Bronchial epithelial cell (primary cell): Measurements from ENCODE around the gene HPRT1. TPM values are rescaled to one million over a fixed set of nuclear protein-coding genes. Genes with fewer than 3 reads are reported as not detected.

Source experiments
- DNase-seq: peaks from one replicate; pipeline ENCODE4 v3.0.0-alpha.2; 2010; ENCODE audit warnings: low read depth
- FAIRE-seq: peaks from 2 replicates; lab custom pipeline; 2011; peaks lifted over from hg19 to GRCh38; lab: Jason Lieb, UNC
- H3K27me3 ChIP-seq: 2 replicates; pipeline ENCODE4 v1.5.1; 2011; ENCODE audit warnings: low read length; ENCODE audit not compliant: control insufficient read depth, insufficient read depth
- H3K36me3 ChIP-seq: 2 replicates; pipeline ENCODE4 v1.5.1; 2011; ENCODE audit warnings: low read length; ENCODE audit not compliant: control insufficient read depth, insufficient read depth
- H3K4me3 ChIP-seq: 2 replicates; pipeline ENCODE4 v1.5.1; 2011; ENCODE audit warnings: mild to moderate bottlenecking, low read depth, low read length, control low read depth
- total RNA-seq: library from RNA; depleted of rRNA; stranded (reverse); fragments of >200 nt; gene quantifications from 2 replicates; pipeline ENCODE4 v1.2.1, GENCODE V29; 2014
- TF ChIP-seq, protein P1 (sequence below): IDR thresholded peaks from 2 replicates; pipeline ENCODE4 v1.5.1; 2011; ENCODE audit warnings: mild to moderate bottlenecking, moderate library complexity, low read length, control low read depth, inconsistent platforms; ENCODE audit not compliant: insufficient read depth, severe bottlenecking

HPRT1 gene
- total RNA-seq, 1 donor from 2014 or later: 11.6 TPM

DNA sequence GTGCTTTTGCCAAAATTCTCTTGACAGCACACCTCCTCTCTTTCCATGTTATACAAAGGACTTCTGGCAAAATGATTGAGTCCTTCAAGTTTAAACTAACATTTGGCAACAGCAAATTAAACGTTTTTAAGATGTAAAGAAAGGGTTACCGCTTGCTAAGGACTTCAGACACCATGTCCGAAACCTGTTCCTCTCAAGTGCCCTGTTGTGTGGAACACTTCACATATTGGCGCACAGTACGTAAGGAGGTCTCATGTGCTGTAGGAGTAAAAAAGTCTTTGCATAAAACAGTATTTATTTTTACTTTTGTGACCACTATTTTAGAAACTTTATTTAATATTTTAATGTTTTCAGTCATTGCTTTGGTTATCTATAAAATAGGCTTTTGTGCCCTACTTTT lies 33.7 kb upstream of the HPRT1 start:
- TF ChIP-seq, protein P1, sequence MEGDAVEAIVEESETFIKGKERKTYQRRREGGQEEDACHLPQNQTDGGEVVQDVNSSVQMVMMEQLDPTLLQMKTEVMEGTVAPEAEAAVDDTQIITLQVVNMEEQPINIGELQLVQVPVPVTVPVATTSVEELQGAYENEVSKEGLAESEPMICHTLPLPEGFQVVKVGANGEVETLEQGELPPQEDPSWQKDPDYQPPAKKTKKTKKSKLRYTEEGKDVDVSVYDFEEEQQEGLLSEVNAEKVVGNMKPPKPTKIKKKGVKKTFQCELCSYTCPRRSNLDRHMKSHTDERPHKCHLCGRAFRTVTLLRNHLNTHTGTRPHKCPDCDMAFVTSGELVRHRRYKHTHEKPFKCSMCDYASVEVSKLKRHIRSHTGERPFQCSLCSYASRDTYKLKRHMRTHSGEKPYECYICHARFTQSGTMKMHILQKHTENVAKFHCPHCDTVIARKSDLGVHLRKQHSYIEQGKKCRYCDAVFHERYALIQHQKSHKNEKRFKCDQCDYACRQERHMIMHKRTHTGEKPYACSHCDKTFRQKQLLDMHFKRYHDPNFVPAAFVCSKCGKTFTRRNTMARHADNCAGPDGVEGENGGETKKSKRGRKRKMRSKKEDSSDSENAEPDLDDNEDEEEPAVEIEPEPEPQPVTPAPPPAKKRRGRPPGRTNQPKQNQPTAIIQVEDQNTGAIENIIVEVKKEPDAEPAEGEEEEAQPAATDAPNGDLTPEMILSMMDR: no peak
- Histone ChIP-seq H3K36me3 (no peaks in the 10 kb centered on the region), H3K27me3 (no peaks in the 10 kb centered on the region), H3K4me3 (no peak overlapping the region)
- no peak for DNase-seq
- no peak for FAIRE-seq

DNA sequence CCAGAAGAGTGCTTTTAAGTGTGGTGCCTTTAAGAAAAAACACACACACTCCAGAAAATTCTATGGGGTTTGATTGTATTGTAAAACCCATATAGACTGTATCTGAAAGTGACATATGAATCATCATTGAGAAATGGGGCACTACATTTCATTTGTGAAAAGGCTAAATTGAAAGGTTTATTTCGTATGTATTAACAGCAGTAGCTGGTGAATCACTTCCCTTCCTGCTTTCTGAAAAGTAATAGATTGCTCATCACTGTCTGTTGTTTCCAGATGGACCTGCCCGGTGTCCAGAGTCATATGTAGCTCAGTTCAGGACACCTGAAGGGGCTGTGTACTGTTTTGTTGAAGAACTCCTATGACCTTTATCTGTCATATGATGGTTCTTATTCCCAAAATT lies 28.1 kb upstream of the HPRT1 start:
- DNase-seq: peak; percentile 82
- FAIRE-seq: no peak
- Histone ChIP-seq H3K4me3 (no peak overlapping the region), H3K36me3 (no peaks in the 10 kb centered on the region), H3K27me3 (no peaks in the 10 kb centered on the region)
- TF ChIP-seq, protein P1: no peak

DNA sequence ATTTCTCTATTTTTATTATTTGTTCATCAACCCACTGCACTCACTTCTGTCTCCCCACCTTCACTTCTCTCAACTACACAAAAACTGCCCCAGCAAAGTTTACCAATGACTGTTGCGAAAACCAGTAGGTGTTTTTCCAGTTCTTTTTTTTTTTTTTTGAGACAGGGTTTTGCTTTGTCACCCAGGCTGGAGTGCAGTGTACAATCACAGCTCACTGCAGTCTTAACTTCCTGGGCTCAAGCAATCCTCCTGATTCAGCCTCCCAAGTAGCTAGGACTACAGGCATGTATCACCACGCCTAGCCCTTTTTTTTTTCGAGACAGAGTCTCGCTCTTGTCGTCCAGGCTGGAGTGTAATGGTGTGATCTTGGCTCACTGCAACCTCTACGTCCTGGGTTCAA lies 24.1 kb upstream of the HPRT1 start:
- no peaks in the 10 kb centered on the region for H3K27me3 ChIP-seq
- TF ChIP-seq, protein P1: no peak
- peak; percentile 25 for DNase-seq
- no peaks in the 10 kb centered on the region for H3K36me3 ChIP-seq
- H3K4me3 ChIP-seq: no peak overlapping the region
- FAIRE-seq: no peak

DNA sequence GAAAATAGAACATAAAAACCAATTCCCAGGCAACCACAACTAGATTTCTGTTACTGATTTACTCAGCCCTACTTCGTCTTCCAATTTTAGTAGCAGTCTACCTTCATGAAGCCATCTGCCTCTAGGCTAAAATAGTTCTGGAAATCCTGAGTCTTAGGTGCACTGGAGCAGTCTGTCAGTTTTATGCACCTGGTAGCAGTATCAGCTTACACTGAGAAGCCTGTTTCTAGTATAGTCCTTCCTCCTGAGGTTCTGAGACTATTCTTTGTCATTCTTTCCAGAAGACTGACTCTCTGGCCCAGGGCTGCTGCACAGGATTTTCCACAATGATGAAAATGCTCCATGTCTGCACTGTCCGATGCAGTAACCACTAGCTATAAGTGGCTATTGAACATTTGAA lies 16.9 kb upstream of the HPRT1 start:
- TF ChIP-seq, protein P1: no peak
- no peaks in the 10 kb centered on the region for H3K36me3 ChIP-seq
- H3K4me3 ChIP-seq: no peak overlapping the region
- DNase-seq (no peak), FAIRE-seq (no peak)
- H3K27me3 ChIP-seq: no peaks in the 10 kb centered on the region

DNA sequence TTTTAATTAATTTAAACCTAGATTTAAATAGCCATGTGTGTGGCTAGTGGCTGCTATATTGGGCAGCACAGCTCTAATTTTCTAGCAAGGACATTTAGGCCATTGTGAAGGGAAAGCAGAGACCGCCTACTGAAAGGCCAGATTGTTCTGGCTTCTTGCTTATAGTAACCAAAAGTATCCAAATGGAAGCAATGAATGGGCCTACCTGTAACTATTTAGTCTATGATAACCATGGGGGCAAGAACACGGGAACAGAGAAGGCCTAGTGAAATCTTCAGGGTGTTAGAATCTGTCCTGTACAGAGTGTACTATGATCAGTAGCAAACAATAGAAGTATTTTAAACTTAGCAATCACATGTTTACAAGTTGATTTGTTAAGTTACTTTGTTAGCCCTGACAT lies 16.5 kb upstream of the HPRT1 start:
- no peak overlapping the region for H3K4me3 ChIP-seq
- TF ChIP-seq, protein P1: no peak
- FAIRE-seq (no peak), DNase-seq (no peak)
- no peaks in the 10 kb centered on the region for H3K27me3 ChIP-seq
- no peaks in the 10 kb centered on the region for H3K36me3 ChIP-seq

DNA sequence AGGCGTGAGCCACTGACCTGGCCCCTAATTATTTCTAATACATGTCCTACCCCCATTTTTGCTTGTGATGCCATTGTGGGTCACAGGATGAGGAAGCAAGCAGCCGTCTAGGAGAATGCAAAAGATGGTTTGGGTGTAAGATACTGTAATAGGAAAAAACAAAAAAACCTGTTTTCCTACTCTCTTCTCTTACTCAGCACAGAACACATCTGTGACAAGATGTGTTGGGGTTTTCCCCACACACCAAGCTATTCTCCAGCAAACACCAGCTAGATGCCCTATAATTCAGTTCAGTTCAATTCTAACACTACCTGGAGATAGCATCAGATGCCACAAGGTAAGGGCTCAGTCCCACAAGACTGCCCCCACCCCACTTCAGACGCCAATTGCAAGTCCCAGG lies 15.3 kb upstream of the HPRT1 start:
- Histone ChIP-seq H3K36me3 (no peaks in the 10 kb centered on the region), H3K27me3 (no peaks in the 10 kb centered on the region), H3K4me3 (no peak overlapping the region)
- DNase-seq (no peak), FAIRE-seq (no peak)
- TF ChIP-seq, protein P1: no peak
